MV-4-11 (cell line): Measurements from ENCODE around the gene EEF1AKMT3.
"Not testable (repeated sequence)": the region's sequence is repeated elsewhere in the genome, so short reads cannot be mapped to it uniquely, and the experiment has no call there.

Experiments used
- DNase-seq: peaks from one replicate; lab custom pipeline; 2025; lab: John Stamatoyannopoulos, UW

Gene EEF1AKMT3

GRCh38 chr12:57817261-57817989 lies 45.0 kb downstream of the EEF1AKMT3 start:
- no peak for DNase-seq

DNA sequence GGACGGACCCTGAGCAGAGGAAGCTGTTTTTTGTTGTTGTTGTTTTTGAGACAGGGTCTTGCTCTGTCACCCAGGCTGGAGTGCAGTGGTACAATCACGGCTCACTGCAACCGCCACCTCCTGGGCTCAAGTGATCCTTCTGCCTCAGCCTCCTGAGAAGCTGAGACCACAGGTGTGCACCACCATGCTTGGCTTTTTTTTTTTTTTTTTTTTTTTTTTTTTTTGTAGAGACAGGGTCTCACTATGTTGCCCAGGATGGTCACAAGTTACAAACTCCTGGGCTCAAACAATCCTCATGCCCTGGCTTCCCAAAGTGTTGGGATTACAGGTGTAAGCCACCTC lies 45.5 kb downstream of the EEF1AKMT3 start:
- DNase-seq: not testable (repeated sequence)

- DNase-seq: not testable (repeated sequence)
These were observed 47.7 kb downstream of the EEF1AKMT3 start for GRCh38 chr12:57820119-57820518.

DNA sequence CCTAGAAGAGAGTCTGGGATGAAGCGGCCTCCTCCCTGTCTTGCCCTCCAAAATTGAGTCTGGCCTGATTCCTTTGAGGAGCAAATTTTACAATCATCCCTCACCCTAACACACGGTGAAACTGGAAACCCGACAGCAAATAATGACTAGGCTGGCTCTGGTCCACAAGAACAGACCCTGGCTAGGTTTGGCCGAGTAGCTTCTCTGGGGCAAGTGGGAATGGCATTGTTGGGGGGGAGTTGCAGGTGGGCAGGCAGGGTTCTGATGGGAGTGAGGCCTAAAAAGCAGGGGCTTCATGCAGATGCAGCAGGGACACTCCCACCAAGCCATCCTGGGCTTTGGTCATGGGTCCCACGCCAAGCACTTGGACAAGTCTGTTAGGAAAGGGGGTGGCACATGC lies 48.6 kb downstream of the EEF1AKMT3 start:
- not testable (repeated sequence) for DNase-seq

GRCh38 chr12:57821474-57822214 lies 49.2 kb downstream of the EEF1AKMT3 start:
- no peak for DNase-seq

DNA sequence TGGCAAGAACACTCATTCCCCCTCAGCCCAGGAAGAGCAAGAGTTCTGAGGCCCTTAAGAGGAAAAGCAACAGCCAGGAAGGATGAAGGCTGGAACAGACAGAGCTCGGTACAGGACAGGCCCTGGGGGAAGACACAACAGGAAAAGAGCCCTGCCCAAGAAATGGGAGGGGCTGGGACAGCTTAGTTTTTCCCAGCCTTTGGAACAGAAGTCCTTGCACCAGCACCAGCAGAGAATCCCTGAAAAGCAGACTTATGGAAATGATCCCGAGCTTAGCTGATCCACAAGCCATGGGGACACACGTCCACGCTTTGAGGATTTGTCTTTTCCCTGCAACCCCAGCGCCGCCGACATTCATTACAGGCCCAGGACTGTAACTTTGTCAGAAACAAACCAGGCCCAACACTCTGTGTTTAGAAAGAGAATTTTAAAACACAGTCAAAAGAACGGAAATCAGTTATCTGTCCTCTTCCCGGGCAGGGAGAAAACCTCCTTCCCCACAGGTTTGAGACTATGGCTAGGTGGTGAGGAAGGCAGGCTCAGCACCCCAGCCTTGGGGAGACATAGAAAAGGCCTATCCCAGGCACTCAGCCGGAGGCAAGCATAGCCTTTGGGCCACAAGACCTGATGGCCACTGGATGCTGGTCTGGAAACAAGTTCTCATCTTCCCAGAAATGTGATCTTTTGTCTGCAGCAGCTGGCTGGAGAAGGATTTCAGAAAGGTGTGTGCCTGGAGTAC lies 50.1 kb downstream of the EEF1AKMT3 start:
- no peak for DNase-seq

GRCh38 chr12:57823131-57823907 lies 50.9 kb downstream of the EEF1AKMT3 start:
- no peak for DNase-seq

DNA sequence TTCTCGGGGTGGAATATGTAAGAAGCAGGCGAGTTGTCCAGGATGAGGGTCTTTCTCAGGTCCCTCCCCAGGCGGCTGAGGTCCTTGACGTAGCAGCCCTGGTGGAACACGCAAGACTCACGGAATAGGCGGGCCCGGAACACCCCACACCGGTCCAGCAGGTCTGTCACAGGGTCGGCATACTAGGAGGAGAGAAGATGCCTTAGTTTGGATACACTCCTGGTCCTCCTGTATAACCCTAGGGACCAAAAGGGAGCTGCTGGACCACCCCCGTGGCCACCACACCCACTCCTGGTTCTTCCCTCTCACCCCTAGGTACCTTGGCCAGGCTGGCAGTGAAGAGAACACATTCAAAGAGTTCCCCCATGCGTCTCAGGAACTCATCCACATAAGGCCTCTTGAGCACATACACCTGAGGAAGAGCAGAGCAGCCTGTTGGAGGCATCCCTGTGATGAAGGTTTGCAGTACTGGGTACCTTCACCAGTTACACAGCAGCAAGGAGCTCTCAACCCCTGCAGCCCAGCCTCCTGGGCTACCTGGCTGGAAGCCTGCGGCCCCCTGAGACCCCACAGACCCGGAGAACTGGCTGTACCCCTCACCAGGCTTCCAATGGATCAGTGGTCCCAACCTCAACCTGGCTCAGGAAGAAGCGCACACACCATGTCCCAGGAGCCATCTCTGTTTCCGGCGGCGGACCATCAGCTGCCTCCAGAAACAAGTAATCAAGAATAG lies 51.7 kb downstream of the EEF1AKMT3 start:
- DNase-seq: no peak

- DNase-seq: no peak
These were observed 53.0 kb downstream of the EEF1AKMT3 start for GRCh38 chr12:57825451-57825850.

DNA sequence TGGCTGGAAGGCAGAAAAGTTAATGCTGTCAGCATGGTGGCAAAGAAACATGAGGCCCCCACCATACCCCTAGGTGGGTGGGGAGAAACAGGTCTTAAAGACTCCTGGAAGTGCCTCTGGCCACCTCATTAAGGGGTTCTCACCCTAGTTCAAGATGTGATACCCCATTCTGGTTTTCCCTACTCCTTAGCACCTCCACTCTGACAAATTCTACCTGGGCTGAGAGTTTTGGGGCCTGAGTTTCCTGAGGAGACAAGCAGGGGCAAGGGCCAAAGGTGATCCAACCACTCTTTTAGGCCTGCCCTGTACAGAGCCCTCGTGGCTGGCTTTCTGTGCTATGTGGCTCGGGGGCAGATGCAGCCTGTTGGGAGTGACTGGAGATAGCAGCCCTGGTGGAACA lies 54.0 kb downstream of the EEF1AKMT3 start:
- DNase-seq: no peak

- DNase-seq: no peak
These were observed 54.6 kb downstream of the EEF1AKMT3 start for GRCh38 chr12:57826966-57827365.

DNA sequence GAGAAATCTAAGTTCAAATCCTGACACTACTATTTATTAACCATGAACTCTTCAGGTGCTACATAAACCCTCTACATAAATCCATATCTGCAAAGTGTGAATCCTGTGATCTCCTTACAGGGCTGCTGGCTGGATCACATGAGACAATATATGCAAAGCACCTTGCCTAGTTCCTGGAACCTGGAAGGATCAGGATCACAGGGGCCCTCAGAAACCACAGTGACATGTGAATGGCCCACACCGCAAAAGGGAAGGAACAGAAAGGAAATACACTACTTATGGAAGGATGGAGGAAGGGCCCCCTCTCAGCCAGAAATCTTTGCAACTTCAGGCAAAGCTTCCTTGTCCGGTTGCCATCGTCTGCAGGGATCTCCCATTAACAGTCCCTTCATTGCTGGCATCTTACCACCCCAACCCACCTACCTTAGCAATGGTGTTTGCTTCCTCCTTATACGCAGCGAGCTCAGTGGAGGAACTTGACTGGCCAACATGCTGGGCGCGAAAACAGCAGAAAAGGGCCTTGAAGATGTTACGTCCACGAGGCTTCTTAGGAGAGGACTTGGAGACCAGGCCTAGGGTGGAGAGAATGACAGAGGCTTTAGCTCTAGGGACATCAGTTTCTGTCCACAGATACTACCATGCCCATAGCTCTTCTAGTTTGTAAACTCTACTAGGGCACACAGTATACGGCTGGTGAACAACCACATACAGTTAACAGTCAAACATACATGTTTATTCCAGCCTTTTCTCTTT lies 56.8 kb downstream of the EEF1AKMT3 start:
- no peak for DNase-seq

GRCh38 chr12:57830393-57830792 lies 58.0 kb downstream of the EEF1AKMT3 start:
- no peak for DNase-seq
